Endothelial cell (in vitro differentiated cells): ENCODE data around the gene RNF7. TPM values are rescaled to one million over a fixed set of nuclear protein-coding genes. Genes with fewer than 3 reads are reported as not detected.

ENCODE experiments used
- DNase-seq: peaks from one replicate; pipeline ENCODE4 v3.0.0; 2021; ENCODE audit warnings: low spot score
- H3K27ac Mint-ChIP-seq: one replicate; pipeline ENCODE4 v1.8.0; 2021; ENCODE audit warnings: mixed read lengths, inconsistent platforms; ENCODE audit not compliant: unreplicated experiment
- H3K27me3 Mint-ChIP-seq: one replicate; pipeline ENCODE4 v1.8.0; 2021; ENCODE audit warnings: mild to moderate bottlenecking, moderate library complexity, mixed read lengths, inconsistent platforms; ENCODE audit not compliant: unreplicated experiment
- H3K36me3 Mint-ChIP-seq: one replicate; pipeline ENCODE4 v1.8.0; 2021; ENCODE audit warnings: mild to moderate bottlenecking, low read depth, mixed read lengths, inconsistent platforms; ENCODE audit not compliant: unreplicated experiment
- H3K4me1 Mint-ChIP-seq: one replicate; pipeline ENCODE4 v1.8.0; 2021; ENCODE audit warnings: mild to moderate bottlenecking, mixed read lengths, inconsistent platforms; ENCODE audit not compliant: unreplicated experiment
- H3K4me3 Mint-ChIP-seq: one replicate; pipeline ENCODE4 v1.8.0; 2021; ENCODE audit warnings: mild to moderate bottlenecking, mixed read lengths, inconsistent platforms; ENCODE audit not compliant: unreplicated experiment
- H3K9me3 Mint-ChIP-seq: one replicate; pipeline ENCODE4 v1.8.0; 2021; ENCODE audit warnings: mixed read lengths, inconsistent platforms; ENCODE audit not compliant: unreplicated experiment
- CTCF ChIP-seq: fragments of 200-600 bp; sonication (generic); IDR thresholded peaks from one replicate; pipeline ENCODE4 v1.5.0; 2021; ENCODE audit warnings: antibody characterized with exemption; ENCODE audit not compliant: unreplicated experiment
- total RNA-seq: library from RNA; stranded (reverse); fragmentation: NEBNext Ultra II Directional; extraction: Animal tissue kit (Norgen Biotek cat#: 25700); gene quantifications from one replicate; pipeline ENCODE4 v1.2.1, GENCODE V29; 2021; ENCODE audit not compliant: unreplicated experiment

The RNF7 gene
- total RNA-seq, 1 donor from 2014 or later: 184 TPM

DNA sequence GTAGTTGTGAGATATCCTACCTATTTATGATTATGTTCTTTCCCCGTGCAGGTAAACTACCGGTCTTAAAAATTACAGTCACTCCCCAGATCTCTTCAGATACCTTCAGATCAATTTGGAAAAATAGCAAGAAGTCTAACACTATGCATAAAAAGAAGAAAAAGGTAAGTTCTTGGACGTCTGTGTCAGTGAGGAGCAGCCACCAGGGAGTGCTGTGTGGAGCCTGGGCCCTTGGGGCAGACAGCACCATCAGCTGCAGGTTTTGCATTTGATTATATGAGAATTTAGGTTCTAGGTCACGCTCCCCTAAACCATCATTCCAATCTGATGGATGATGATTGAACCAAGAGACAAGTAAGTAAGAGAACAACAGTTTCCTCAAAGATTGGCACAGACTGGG lies 8.9 kb upstream of the RNF7 start:
- Mint-ChIP-seq H3K4me1 (no peaks in the 10 kb centered on the region), H3K27me3 (no peaks in the 10 kb centered on the region), H3K36me3 (no peaks in the 10 kb centered on the region), H3K27ac (no peak overlapping the region), H3K4me3 (no peak overlapping the region), H3K9me3 (no peaks in the 10 kb centered on the region)
- TF ChIP-seq CTCF: no peak
- no peak for DNase-seq

- Mint-ChIP-seq H3K27me3 (no peaks in the 10 kb centered on the region), H3K27ac (no peak overlapping the region), H3K4me1 (peaks cover 9% of the 10 kb centered on the region), H3K9me3 (no peaks in the 10 kb centered on the region), H3K4me3 (no peak overlapping the region), H3K36me3 (peaks cover 6% of the 10 kb centered on the region)
- TF ChIP-seq CTCF: no peak
- no peak for DNase-seq
Measured at GRCh38 chr3:141735176-141735575, 2.9 kb upstream of the RNF7 start.

DNA sequence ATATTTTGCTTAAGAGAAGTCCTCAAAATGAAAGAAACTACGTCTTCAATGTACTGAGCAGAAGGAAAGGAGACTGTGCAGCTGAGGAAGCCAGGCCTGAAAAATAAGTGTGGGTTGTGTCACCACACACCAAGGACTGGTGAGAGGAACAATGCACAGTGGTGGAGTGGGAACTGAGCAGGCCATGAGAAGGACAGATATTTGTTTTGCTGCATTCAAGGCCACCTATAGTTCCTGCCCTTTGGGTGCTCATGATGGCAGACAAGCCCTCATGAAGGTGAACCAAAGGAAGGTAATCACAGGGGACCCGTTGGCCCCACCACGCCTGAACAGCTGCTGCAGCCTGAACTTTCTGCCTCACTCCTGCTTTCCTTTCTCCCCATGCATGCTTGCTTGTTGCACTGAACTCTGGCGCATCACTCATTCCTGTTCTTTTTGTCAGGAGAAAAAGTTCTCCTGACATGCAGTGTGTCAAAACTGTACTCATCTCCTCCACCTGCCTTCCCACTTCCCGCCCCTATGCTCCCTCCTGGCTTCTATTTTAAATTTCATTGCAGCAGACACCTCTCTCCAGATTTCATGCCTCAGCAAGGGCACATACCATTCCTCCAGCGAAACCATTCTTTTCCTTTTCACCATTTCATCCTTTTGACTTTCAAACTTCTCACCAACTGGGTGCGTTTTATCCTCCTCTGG lies 2.2 kb upstream of the RNF7 start:
- Mint-ChIP-seq H3K27ac (no peak overlapping the region), H3K27me3 (no peaks in the 10 kb centered on the region), H3K4me3 (no peak overlapping the region), H3K9me3 (no peaks in the 10 kb centered on the region), H3K36me3 (peaks cover 8% of the 10 kb centered on the region), H3K4me1 (peaks cover 14% of the 10 kb centered on the region)
- TF ChIP-seq CTCF: no peak
- no peak for DNase-seq

- no peak overlapping the region for H3K27ac Mint-ChIP-seq
- H3K4me3 Mint-ChIP-seq: no peak overlapping the region
- TF ChIP-seq CTCF: no peak
- H3K4me1 Mint-ChIP-seq: peaks cover 18% of the 10 kb centered on the region
- peaks cover 12% of the 10 kb centered on the region for H3K36me3 Mint-ChIP-seq
- H3K9me3 Mint-ChIP-seq: no peaks in the 10 kb centered on the region
- H3K27me3 Mint-ChIP-seq: no peaks in the 10 kb centered on the region
- DNase-seq: no peak
Measured at GRCh38 chr3:141737093-141737492, 1.0 kb upstream of the RNF7 start.

GRCh38 chr3:141737678-141738021 lies 448 bp upstream of the RNF7 start:
- H3K4me1 Mint-ChIP-seq: peaks cover 20% of the 10 kb centered on the region
- no peaks in the 10 kb centered on the region for H3K27me3 Mint-ChIP-seq
- H3K27ac Mint-ChIP-seq: peak overlapping the region; percentile 90
- H3K9me3 Mint-ChIP-seq: no peaks in the 10 kb centered on the region
- peak overlapping the region; percentile 91 for H3K4me3 Mint-ChIP-seq
- H3K36me3 Mint-ChIP-seq: peaks cover 12% of the 10 kb centered on the region
- DNase-seq: no peak
- no peak for TF ChIP-seq CTCF
